ENCODE data around the gene CCDC33.

Gene CCDC33

GRCh38 chr15:74381481-74381880 lies 145.4 kb downstream of the CCDC33 start:
- DNase-seq (ENCODE audit: low read depth), result no peak

GRCh38 chr15:74382004-74382816 lies 146.1 kb downstream of the CCDC33 start:
- peak; percentile 60 for DNase-seq (ENCODE audit: low read depth)

GRCh38 chr15:74383286-74383685 lies 147.2 kb downstream of the CCDC33 start:
- DNase-seq (ENCODE audit: low read depth), result no peak

GRCh38 chr15:74383695-74384565 lies 147.8 kb downstream of the CCDC33 start:
- DNase-seq (ENCODE audit: low read depth), result no peak

- DNase-seq (ENCODE audit: low read depth), result no peak
These were observed 148.4 kb downstream of the CCDC33 start for GRCh38 chr15:74384566-74384880.

- no peak for DNase-seq (ENCODE audit: low read depth)
These were observed 148.9 kb downstream of the CCDC33 start for GRCh38 chr15:74384881-74385643.

GRCh38 chr15:74385733-74386132 lies 149.6 kb downstream of the CCDC33 start:
- DNase-seq (ENCODE audit: low read depth), result no peak

Data from fibroblast of the conjunctiva (primary cell).